GOT3 (cell line): ENCODE data around the gene OPRL1.

Experiments used
- DNase-seq: peaks from one replicate; lab custom pipeline; 2025; ENCODE audit warnings: mixed read lengths; lab: John Stamatoyannopoulos, UW

OPRL1 gene

GRCh38 chr20:64042054-64042781 is 37.7 kb upstream of the OPRL1 start:
- no peak for DNase-seq

GRCh38 chr20:64043768-64044167 is 36.1 kb upstream of the OPRL1 start:
- DNase-seq, result no peak

GRCh38 chr20:64044484-64045247 is 35.2 kb upstream of the OPRL1 start:
- no peak for DNase-seq

- DNase-seq, result no peak
Observed at GRCh38 chr20:64045346-64046011, 34.4 kb upstream of the OPRL1 start.

- DNase-seq, result no peak
Observed at GRCh38 chr20:64047046-64047389, 32.9 kb upstream of the OPRL1 start.

- no peak for DNase-seq
Observed at GRCh38 chr20:64047968-64048401, 31.9 kb upstream of the OPRL1 start.

- no peak for DNase-seq
Observed at GRCh38 chr20:64048402-64049044, 31.4 kb upstream of the OPRL1 start.

GRCh38 chr20:64049060-64049877 is 30.6 kb upstream of the OPRL1 start, which contains the start of gene SOX18:
TSS of gene SOX18 (minus strand) at chr20:64049639. CDS start at chr20:64049516, 123 bp downstream.
- DNase-seq, result no peak

GRCh38 chr20:64049878-64050260 is 30.0 kb upstream of the OPRL1 start:
- DNase-seq, result no peak

- no peak for DNase-seq
Observed at GRCh38 chr20:64050261-64051032, 29.4 kb upstream of the OPRL1 start.

GRCh38 chr20:64051033-64051452 is 28.8 kb upstream of the OPRL1 start:
- DNase-seq, result no peak

GRCh38 chr20:64051561-64052325 is 28.1 kb upstream of the OPRL1 start:
- no peak for DNase-seq

GRCh38 chr20:64052326-64052722 is 27.6 kb upstream of the OPRL1 start:
- no peak for DNase-seq

GRCh38 chr20:64052987-64053840 is 26.7 kb upstream of the OPRL1 start:
- DNase-seq, result no peak

- no peak for DNase-seq
Observed at GRCh38 chr20:64053841-64054661, 25.8 kb upstream of the OPRL1 start.

GRCh38 chr20:64055396-64055892 is 24.4 kb upstream of the OPRL1 start:
- no peak for DNase-seq

- DNase-seq, result no peak
Observed at GRCh38 chr20:64055893-64056638, 23.8 kb upstream of the OPRL1 start.
